HG03521 (cell line): ENCODE results near the gene ITPKB.
"Not testable (repeated sequence)": the region's sequence is repeated elsewhere in the genome, so short reads cannot be mapped to it uniquely, and the experiment has no call there.

Source experiments
- ATAC-seq: cut with Tn5 transposase; IDR thresholded peaks from one replicate; pipeline ENCODE4 v1.9.1; 2021; ENCODE audit warnings: mild to moderate bottlenecking, moderate library complexity; ENCODE audit not compliant: unreplicated experiment

Gene ITPKB

DNA sequence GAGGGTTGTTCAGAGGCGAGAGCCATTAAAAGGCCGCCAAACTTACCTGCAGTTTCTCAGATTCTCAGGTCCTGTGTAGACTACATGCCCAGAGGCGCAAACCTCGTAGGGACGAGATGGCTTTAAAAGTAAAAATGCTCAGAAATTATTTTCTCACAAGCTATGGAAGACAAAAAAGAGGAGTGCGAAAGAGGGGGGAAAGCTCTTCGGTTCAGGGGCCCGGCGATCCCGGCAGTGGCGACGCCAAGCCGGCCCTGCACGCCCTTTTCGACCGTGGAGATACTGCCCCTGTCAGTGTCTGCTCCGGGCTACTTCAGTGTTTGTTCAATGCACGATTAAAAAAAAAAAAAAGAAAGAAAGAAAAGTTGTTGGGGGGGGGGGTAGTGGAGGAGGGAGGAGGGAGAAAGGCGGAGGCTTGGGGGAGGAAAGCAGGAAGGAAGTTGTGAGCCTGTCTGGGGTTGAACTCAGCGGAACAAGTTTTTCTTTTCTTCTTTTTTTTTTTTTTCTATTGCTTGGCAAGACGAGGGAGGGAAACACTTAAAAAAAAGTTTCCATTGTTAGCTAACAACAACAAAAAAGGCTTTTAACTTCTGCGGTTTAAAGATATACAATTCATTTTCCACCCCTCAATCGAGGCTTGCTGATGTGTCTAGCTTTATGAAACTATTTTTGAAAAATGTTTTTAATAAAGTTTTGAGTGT is at the start of gene ITPKB:
Gene ITPKB (minus strand): TSS at position 288 of the 701 bp plus-strand sequence. CDS start 1,824 bp downstream, outside the sequence.
- ATAC-seq: no peak

DNA sequence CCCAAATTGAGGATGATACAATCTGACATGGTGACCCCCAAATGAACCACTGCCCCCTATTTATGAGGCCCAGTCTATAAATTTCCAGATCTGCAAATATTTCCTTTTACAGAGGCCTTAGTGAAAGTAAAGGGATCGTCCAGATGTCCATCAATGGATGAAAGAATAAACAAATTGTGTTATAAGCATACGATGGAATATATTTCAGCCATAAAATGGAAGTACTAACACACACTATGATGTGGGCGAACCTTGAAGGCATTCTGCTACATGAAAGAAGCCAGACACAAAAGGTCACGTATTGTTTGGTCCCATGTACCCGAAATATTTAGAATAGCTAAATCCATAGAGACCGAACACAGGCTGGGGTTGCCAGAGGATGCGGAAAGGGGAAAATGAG is 48.6 kb upstream of the ITPKB start:
- ATAC-seq: no peak

DNA sequence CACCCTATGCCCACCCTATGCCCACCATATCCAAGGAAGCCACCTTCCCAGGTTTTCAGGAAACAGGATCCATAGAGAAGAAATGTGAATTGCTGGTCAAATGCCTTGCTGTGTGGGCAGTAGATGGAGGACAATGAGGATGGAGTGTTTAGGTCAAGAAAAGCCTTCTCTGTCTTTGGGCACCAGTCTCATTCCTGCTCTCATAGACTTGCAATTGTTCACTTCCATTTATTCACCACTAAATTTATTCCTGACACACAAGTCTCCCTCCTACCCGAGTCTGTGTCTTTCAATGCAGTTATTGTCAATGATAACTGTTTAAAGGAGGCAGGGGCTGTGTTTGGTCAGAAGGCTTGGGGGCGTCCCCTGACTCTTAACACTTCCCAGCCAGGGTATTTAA is 48.0 kb upstream of the ITPKB start:
- ATAC-seq: no peak

DNA sequence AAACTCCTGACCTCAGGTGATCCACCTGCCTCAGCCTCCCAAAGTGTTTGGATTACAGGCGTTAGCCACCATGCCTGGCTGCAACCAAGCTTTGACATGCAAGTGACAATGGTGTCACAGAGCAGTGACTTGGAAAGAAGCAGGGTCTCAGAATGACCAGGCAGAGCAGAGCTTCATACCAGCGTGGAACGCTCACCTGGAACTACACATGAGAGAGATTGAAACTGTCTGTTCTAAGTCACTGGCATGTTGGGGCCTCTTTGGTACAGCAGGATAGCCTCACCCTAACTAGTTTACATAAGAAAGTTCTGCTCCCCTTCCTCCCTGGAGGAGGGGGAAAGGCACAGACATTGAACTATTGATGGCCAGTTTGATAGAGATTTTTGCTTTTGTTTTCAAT is 47.5 kb upstream of the ITPKB start:
- peak; percentile 53 for ATAC-seq

DNA sequence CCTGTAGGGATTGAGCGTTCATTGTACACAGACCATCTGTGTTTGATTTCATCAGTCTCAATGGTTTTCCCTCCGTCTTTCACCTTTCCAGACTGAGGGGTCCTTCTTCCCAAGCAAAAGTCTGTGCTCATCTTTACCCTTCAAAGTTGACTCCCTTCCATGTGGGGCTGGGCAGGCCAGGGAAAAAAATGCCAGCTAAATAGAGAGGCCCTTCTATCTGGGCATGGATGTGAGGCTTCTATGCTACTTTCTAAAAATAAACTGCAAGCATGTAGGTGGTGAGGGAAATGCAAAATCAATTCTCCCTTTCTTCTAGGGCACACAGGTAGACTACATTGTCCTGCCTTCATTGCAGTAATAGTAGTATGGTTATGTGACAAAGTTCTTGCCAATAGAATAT is 46.7 kb upstream of the ITPKB start:
- no peak for ATAC-seq

DNA sequence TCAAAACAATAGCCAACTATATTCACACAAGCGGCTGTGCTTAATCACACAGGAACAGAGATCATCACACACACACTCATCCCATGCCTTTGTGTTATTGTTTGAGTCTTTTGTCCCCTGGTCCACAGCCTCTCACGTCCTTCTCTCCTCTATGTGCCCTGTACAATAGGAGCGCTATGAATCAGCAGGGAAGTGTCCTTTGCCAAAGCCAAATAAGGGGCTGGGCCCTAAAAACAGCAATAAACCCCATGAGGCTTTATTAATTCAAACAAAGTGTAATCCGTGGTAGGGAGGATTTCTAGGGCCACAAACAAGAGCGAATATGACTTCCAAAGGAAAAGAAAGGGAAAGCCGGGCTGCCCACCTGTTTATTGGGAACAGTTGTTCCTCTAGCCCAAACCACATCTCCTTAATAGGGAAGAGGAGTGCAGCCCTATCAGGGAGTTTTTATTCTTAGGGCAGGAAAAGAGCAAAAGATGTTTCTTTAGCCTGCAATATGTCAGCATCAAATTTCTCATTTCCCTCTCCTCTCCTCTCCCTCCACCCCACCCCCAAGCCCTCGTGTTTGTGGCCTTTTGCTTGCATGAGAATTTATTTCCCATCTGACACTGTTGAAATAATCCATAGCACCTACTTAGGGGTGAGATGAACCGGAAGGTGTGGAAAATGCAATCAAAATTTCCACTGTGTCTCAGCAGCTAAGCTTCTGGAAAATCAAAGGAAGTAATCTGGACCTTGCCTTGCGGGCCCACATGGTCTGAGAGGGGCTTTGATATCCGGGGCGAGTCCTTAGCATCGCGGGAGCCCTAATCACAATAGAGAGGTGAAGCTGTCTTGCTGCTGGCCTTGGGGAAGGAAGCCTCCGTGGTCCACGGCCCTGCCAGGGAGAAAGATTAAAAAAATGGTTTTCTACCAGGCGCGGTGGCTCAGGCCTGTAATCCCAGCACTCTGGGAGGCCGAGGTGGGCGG is 45.3 kb upstream of the ITPKB start:
- ATAC-seq: no peak

DNA sequence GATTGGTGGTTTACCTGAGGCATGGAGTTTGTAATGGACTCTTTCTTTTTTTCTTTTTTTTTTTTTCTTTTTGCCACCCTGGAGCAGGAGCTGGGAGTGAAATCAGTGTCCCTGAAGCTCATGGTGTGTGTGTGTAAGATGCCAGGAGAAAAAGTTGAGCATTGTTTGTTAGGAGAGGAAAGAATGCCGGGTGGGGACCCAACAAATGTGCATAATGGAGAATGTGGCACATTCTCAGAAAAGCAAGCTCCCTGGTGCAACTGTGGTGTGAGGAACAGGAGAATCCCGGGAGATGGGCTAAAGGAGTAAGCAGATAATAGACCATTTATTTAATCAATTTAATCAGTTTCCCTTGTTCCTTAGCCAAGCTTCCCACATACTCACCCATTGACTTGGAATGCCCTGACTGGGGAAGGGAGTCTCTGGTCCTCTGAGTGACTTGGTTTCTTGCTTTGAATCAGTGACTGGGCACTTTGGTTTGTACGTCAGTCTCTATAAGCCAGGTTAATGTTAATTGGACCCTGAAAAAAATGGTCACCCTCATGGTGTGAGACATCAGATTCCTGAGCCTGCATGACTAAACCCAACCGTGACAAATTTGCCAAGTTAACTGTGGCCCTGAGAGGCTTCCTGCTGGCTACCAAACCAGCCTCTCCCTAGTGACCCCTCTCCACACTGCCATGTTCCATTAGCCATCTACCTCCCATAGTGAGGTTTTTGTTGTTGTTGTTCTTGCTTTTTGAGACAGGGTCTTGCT is 43.9 kb upstream of the ITPKB start:
- ATAC-seq: no peak

DNA sequence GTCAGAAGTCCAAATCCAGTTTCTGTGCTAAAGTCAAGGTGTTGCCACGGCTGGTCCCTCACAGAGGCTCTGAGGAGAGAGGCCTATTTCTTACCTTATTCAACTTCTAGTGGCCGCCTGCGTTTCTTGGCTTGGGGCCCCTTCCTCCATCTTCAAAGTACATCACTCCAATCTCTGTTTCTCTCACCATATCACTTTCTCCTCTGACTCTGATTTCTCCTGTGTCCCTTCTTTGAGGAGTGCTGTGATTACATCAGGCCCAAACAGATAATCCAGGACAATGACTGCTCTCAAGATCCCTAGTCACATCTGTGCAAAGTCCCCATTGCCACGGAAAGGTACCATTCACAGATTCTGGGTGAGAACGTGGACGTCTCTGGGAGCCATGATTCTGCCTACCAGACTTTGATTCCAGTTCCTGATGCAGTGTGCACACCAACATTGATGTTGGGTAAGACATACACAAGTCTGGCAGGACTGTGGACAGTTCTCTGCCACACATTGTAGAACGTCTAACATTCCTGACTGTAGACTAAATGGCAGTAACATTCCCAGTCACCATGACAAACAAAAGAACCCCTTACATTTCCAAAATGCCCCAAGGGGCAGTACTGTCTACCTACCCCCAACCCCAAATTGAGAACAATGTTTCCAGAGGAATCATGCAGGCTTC is 43.0 kb upstream of the ITPKB start:
- ATAC-seq: no peak

DNA sequence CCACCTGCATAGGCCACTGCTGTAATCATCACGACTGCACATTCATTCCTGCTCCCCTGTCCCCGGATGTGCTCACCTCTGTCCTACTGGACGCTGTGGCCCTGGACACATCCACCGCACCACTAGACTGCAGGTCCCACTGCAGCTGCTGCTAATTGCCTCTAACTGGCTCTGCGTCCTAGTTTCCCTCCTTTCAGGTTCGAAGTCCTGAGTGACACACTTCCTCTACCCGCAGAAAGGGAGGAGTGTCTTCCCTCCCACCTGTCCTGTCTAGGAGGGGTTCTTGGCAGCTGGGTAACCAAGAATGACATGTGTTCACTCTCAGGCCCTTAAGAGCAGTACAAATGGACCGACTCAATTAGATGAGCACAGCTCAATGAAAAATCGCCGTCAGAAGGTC is 40.5 kb upstream of the ITPKB start:
- ATAC-seq: no peak

DNA sequence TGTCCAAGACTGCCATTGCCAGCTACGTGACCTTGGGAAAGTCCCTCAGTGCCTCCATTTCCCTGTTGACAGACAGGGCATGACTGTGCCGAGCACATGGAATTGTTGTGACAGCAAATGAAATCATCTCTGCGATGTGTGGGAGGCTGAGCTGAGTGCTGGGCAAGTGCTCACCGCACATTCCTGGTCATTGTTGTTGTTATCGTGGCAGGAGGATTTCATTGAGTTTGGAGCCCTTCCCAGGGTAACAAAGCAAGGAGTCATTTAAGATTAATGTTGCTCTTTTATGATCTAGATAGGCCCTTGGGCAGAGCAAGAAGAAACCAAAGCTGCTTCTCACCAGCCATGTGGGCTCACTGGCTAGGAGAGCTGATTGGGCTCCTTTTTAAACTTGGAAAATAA is 39.6 kb upstream of the ITPKB start:
- ATAC-seq: no peak

DNA sequence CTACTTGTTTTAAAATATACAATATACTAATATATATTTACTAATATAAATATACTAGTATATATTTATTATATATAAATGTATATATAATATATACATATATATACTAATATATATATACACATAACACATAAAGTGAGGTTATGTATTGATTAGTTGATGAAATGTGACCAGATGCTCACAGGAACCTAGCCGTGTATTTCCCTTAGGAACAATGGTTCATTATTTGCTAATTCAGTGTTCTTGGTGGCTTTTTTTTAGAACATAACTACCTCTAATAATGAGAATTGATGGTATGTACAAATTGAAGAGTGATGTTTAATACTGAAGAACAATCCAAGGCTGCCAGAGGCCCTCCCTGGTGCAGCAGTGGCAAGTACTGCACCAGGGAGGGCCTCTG is 37.9 kb upstream of the ITPKB start:
- ATAC-seq: no peak

DNA sequence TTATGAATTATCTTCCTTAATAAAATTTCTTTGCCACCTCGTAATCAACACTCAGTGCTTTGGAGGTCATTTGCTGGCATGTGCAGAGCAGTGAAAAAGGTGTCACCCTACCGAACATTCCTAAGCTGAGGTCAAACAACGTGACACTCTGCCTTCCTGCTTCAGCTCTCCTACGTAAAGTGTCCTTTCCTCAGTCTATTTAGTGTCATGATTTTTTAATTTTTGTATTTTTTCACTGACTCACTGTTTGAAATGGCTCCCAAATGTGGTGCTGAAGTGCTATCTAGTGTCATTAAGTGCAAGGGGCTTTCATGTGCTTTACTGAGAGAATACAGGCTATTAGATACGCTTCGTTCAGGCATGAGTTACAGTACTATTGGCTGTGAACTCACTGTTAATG is 37.0 kb upstream of the ITPKB start:
- no peak for ATAC-seq

DNA sequence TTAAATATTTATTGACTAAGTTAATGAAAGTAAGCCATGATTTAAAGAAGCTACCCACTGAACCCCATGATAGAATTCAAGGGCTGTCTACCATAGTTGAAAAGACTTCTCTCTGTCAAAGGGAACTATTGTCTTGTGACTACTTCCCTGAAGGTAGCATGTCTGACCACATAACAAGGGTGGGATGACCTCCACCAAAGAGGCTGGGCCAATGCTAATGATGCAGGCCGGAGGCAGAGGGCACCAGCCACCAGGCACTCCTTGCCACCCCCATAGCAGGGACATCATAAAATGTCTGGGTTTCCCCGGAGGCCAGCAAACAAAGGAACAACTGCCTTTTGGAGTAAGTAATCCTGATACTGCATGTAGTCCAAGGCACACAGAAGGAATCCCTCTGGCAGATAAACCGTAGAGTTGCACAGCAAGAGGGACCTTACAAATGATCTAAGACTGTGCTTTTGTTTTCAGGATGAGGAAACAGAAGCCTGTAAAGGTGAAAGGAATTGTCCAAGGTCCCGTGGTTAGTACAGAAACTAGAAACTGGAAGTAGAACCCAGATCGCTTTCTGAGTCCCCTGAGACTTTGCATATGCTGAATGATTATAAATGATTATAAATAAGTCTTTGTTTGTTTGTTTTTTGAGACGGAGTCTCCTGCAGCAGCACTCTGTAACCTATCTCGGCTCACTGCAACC is 33.5 kb upstream of the ITPKB start:
- peak; percentile 58 for ATAC-seq

DNA sequence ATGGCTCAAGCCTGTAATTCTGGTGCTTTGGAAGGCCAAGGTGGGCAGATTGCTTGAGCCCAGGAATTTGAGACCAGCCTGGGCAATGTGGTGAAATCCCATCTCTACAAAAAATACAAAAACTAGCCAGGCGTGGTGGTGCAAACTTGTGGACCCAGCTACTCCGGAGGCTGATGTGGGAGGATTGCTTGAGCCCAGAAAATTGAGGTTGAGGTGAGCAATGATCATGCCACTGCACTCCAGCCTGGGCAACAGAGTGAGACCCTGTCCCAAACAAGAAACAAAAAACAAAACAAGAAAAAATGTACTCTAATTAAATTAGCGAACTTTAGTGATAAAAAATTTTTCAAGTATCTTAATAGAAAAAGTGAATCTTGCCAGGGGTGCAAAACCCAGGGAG is 28.1 kb upstream of the ITPKB start:
- not testable (repeated sequence) for ATAC-seq

DNA sequence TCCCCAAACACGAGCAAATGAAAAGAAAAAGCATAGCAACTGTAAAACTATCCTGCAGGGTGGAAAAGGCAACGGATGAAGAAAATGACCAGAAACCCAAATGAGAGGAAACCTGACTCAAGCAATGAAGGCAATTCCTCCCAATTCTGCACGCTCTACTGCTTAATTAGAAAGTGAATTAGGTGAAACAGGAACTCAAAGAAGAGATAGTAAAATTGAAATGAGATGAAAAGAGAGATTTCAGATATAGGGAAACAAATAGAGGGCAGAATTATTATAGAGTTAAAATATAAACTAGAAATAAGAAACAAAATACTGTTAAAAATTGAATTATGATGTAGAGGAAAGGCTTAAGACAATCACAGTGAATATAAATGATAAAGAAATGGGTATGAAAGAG is 27.5 kb upstream of the ITPKB start:
- ATAC-seq: no peak

DNA sequence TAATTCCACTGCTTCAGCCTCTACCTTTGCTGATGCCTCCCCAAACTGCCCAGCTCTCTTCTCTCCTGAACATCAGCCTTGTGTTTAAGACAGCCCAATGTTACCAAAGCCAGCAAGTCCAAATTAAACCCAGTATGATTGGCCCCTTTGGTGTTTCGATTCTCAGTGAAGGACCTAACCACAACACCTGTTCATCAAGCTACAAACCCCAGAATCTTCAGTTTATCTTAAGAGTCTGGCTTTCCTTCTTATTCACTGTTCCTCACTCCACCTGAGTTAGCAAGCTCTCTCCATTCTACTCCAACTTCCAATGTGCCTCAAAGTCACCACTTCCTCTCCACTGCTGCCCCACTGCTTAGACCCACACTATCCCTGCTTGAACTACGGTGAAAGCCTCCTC is 25.5 kb upstream of the ITPKB start:
- peak; percentile 63 for ATAC-seq

DNA sequence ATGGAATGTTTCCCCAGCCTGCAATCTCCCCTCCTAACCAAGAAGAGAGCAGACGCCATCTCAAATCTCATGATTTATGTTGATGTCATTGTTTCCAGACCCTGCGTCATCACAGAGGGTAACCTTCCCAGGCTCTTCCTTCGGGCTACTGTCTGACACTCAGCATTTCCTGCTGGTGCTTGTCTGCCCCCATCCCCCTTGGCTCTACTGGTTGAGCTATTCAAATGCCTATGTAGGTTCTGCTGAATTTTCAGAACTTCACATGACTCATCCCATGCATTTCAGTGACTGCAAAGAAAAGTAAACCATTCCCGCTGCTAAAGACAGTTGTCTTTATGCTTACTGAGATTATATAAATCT is 24.8 kb upstream of the ITPKB start:
- no peak for ATAC-seq

DNA sequence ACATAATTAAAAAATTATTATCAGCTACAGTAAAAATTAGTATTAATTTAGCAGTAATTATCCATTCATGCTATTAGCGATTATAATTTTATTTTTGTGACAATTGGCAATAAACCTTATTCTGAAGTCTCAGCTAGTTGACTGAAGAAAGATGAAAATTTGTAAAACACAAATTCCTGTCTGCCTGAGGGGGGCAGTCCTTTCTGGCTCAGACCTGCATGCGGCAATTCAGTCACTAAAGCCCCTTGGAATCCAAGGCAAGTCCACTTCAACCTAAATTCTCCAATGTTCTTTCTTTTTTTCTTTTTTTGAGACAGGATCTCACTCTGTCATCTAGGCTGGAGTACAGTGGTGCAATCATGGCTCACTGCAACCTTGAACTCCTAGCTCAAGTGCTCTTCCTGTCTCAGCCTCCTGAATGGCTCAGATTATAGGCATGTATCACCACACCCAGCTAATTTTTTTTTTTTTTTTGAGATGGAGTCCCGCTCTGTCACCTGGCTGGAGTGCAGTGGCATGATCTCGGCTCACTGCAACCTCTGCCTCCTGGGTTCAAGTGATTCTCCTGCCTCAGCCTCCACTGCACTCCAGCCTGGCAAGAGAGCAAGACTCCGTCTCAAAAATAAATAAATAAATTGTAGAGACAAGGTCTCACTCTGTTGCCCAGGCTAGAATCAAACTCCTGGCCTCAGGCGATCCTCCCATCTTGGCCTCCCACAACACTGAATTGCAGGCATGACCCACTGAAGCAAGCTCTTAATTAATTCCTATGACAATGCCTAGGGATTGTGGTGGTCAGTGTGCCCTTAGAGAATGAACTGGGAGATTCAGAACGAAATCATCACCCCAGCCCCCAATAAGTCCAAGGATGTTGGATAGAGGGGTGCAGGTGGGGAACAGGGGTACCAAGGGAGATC is 24.2 kb upstream of the ITPKB start:
- no peak for ATAC-seq

DNA sequence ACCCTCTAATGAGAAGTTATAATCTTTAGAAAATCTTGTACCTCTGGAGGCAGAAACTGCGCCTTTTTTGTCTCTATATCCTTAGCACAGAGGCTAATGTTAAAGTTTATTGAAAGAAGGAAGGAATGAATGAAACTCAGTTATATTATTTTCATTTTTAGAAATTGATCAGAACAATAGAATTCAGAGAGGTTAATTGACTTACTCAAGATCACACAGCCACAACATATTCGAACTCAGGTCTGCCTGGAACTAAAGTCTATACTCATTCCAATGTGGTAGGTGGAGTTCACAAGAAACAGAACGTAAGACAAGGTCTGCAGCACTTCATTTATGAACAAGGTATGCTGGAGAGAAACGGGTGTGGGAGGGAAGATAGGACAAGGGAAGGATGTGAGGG is 23.0 kb upstream of the ITPKB start:
- no peak for ATAC-seq
